ENCODE measurements around the gene LYRM9.

Gene LYRM9

GRCh38 chr17:27906623-27907022 is 13.5 kb upstream of the LYRM9 start:
- Histone ChIP-seq H3K9me3 (ENCODE audit: control insufficient read depth in 2 of 2, low read length in 2 of 2) (no peaks in the 10 kb centered on the region), H3K4me3 (ENCODE audit: low read length in 2 of 2) (no peak overlapping the region), H3K9ac (ENCODE audit: low read length in 2 of 2) (no peak overlapping the region), H3K36me3 (ENCODE audit: control insufficient read depth in 2 of 2, insufficient read depth in 2 of 2, low read length in 2 of 2) (no peaks in the 10 kb centered on the region), H3K27me3 (ENCODE audit: control insufficient read depth in 1 of 2, insufficient read depth in 2 of 2, low read length in 2 of 2) (peaks cover 0 to 5% of the 10 kb centered on the region in 2 donors), H3K27ac (ENCODE audit: low read length) (no peak overlapping the region), H3K4me1 (ENCODE audit: control insufficient read depth, insufficient read depth, low read length) (no peaks in the 10 kb centered on the region)

GRCh38 chr17:27906226-27906580 is 13.0 kb upstream of the LYRM9 start:
- Histone ChIP-seq H3K9ac (ENCODE audit: low read length in 2 of 2) (no peak overlapping the region), H3K36me3 (ENCODE audit: control insufficient read depth in 2 of 2, insufficient read depth in 2 of 2, low read length in 2 of 2) (no peaks in the 10 kb centered on the region), H3K4me3 (ENCODE audit: low read length in 2 of 2) (no peak overlapping the region), H3K4me1 (ENCODE audit: control insufficient read depth, insufficient read depth, low read length) (no peaks in the 10 kb centered on the region), H3K27me3 (ENCODE audit: control insufficient read depth in 1 of 2, insufficient read depth in 2 of 2, low read length in 2 of 2) (peaks cover 0 to 5% of the 10 kb centered on the region in 2 donors), H3K27ac (ENCODE audit: low read length) (no peak overlapping the region), H3K9me3 (ENCODE audit: control insufficient read depth in 2 of 2, low read length in 2 of 2) (no peaks in the 10 kb centered on the region)

GRCh38 chr17:27905447-27906225 is 12.5 kb upstream of the LYRM9 start:
- Histone ChIP-seq H3K27me3 (ENCODE audit: control insufficient read depth in 1 of 2, insufficient read depth in 2 of 2, low read length in 2 of 2) (peaks cover 0 to 5% of the 10 kb centered on the region in 2 donors), H3K27ac (ENCODE audit: low read length) (no peak overlapping the region), H3K36me3 (ENCODE audit: control insufficient read depth in 2 of 2, insufficient read depth in 2 of 2, low read length in 2 of 2) (no peaks in the 10 kb centered on the region)

DNA sequence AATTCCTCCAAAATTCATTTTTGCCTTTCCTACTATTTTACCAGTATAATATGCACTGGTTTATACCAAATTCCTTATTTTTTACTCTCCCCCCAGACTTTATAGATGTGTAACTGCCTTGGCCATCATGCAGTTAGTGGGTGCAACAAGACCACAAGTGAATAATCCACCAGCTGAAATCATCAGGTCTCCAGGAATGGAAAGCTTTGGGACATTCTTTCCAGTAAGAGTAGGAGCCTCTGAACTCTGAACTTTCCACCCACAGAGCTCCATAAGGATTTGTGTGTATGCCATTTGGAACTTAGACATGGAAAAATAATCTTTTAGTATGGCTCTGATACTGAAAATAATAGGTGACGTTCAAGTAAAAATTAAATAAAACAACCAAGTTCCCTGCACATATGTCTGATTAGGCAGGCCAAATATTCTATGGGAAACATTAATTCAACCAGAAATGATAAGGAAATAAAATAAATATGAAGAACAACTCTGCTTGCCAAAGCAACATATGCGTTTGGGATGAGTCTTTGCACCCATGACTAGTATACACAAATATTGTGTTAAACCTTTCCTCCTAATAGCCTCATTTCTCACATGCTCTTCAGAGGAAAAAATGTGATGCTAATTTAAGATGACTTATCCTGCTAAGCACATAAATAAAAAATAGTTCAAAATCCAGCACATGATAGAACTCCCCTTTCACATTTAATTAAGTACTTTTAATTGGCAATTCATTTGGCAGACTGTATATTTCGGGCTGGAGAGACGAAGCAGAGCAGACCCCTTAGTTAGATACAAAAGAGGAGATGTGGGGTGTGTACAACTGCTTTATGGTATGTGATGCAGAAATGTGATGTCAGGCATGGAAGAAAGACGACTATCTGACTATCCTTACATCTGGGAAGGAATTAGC is 11.6 kb upstream of the LYRM9 start:
- Histone ChIP-seq H3K4me1 (ENCODE audit: control insufficient read depth, insufficient read depth, low read length) (no peaks in the 10 kb centered on the region), H3K9ac (ENCODE audit: low read length in 2 of 2) (no peak overlapping the region), H3K27ac (ENCODE audit: low read length) (no peak overlapping the region), H3K36me3 (ENCODE audit: control insufficient read depth in 2 of 2, insufficient read depth in 2 of 2, low read length in 2 of 2) (no peaks in the 10 kb centered on the region), H3K9me3 (ENCODE audit: control insufficient read depth in 2 of 2, low read length in 2 of 2) (no peaks in the 10 kb centered on the region), H3K27me3 (ENCODE audit: control insufficient read depth in 1 of 2, insufficient read depth in 2 of 2, low read length in 2 of 2) (peaks cover 0 to 4% of the 10 kb centered on the region in 2 donors), H3K4me3 (ENCODE audit: low read length in 2 of 2) (no peak overlapping the region)

More at GRCh38 chr17:27905447-27906225, 12.5 kb upstream of the LYRM9 start:
- H3K4me3 ChIP-seq (ENCODE audit: low read length in 2 of 2), result no peak overlapping the region
- H3K9ac ChIP-seq (ENCODE audit: low read length in 2 of 2), result no peak overlapping the region
- H3K4me1 ChIP-seq (ENCODE audit: control insufficient read depth, insufficient read depth, low read length), result no peaks in the 10 kb centered on the region
- no peaks in the 10 kb centered on the region for H3K9me3 ChIP-seq (ENCODE audit: control insufficient read depth in 2 of 2, low read length in 2 of 2)

GRCh38 chr17:27904114-27904513 is 10.9 kb upstream of the LYRM9 start:
- H3K27me3 ChIP-seq (ENCODE audit: control insufficient read depth in 1 of 2, insufficient read depth in 2 of 2, low read length in 2 of 2), result peaks cover 0 to 2% of the 10 kb centered on the region in 2 donors
- no peak overlapping the region for H3K4me3 ChIP-seq (ENCODE audit: low read length in 2 of 2)
- H3K4me1 ChIP-seq (ENCODE audit: control insufficient read depth, insufficient read depth, low read length), result no peaks in the 10 kb centered on the region
- H3K9ac ChIP-seq (ENCODE audit: low read length in 2 of 2), result no peak overlapping the region
- H3K27ac ChIP-seq (ENCODE audit: low read length), result no peak overlapping the region
- no peaks in the 10 kb centered on the region for H3K9me3 ChIP-seq (ENCODE audit: control insufficient read depth in 2 of 2, low read length in 2 of 2)
- H3K36me3 ChIP-seq (ENCODE audit: control insufficient read depth in 2 of 2, insufficient read depth in 2 of 2, low read length in 2 of 2), result no peaks in the 10 kb centered on the region

DNA sequence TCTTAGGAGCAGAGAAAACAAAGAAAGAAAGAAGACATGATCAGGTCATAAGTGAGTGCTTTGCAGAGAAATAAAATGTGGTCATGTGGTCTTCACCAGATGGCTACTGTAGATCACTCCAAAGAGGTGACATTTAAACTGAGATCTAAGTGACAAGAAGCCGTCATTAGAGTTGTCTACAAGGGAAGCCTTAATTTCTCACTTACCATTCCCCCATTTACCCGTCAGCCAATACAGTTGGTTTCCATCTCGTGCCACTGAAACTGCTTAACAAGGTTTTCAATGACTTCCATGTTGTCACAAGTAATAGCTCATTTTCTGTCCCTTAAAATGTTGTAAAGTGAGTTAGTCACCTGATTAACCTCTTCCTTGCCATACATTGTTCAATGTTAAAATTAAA is 6.4 kb upstream of the LYRM9 start:
- Histone ChIP-seq H3K4me1 (ENCODE audit: control insufficient read depth, insufficient read depth, low read length) (no peaks in the 10 kb centered on the region), H3K4me3 (ENCODE audit: low read length in 2 of 2) (no peak overlapping the region), H3K9me3 (ENCODE audit: control insufficient read depth in 2 of 2, low read length in 2 of 2) (no peaks in the 10 kb centered on the region), H3K27ac (ENCODE audit: low read length) (no peak overlapping the region), H3K27me3 (ENCODE audit: control insufficient read depth in 1 of 2, insufficient read depth in 2 of 2, low read length in 2 of 2) (peaks cover 0 to 2% of the 10 kb centered on the region in 2 donors), H3K36me3 (ENCODE audit: control insufficient read depth in 2 of 2, insufficient read depth in 2 of 2, low read length in 2 of 2) (no peaks in the 10 kb centered on the region), H3K9ac (ENCODE audit: low read length in 2 of 2) (no peak overlapping the region)

DNA sequence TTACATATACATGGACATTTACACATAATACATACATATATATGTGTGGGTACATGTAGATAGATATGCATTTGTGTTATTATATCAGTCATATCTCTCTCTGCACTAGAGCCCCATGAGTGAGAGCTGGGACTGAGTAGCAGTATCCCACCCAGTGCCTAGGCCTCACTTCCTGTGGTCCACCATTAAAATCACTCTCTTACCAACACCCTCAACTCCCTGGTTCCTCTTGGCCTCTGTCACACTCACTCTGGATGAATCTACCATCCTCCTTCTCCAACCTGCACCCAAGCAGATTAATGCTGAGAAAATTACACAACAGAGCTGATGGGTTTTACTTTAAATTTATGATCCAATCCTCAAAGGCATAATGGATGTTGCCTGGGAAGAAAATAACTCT is 4.9 kb upstream of the LYRM9 start:
- H3K9ac ChIP-seq (ENCODE audit: low read length in 2 of 2), result no peak overlapping the region
- H3K27ac ChIP-seq (ENCODE audit: low read length), result no peak overlapping the region
- H3K4me3 ChIP-seq (ENCODE audit: low read length in 2 of 2), result no peak overlapping the region
- H3K9me3 ChIP-seq (ENCODE audit: control insufficient read depth in 2 of 2, low read length in 2 of 2), result no peaks in the 10 kb centered on the region
- H3K36me3 ChIP-seq (ENCODE audit: control insufficient read depth in 2 of 2, insufficient read depth in 2 of 2, low read length in 2 of 2), result no peaks in the 10 kb centered on the region
- peaks cover 0 to 2% of the 10 kb centered on the region in 2 donors for H3K27me3 ChIP-seq (ENCODE audit: control insufficient read depth in 1 of 2, insufficient read depth in 2 of 2, low read length in 2 of 2)
- no peaks in the 10 kb centered on the region for H3K4me1 ChIP-seq (ENCODE audit: control insufficient read depth, insufficient read depth, low read length)

GRCh38 chr17:27896701-27897100 is 3.5 kb upstream of the LYRM9 start:
- no peaks in the 10 kb centered on the region for H3K9me3 ChIP-seq (ENCODE audit: control insufficient read depth in 2 of 2, low read length in 2 of 2)
- H3K4me3 ChIP-seq (ENCODE audit: low read length in 2 of 2), result no peak overlapping the region
- H3K27ac ChIP-seq (ENCODE audit: low read length), result no peak overlapping the region
- no peak overlapping the region for H3K9ac ChIP-seq (ENCODE audit: low read length in 2 of 2)
- H3K36me3 ChIP-seq (ENCODE audit: control insufficient read depth in 2 of 2, insufficient read depth in 2 of 2, low read length in 2 of 2), result no peaks in the 10 kb centered on the region
- peaks cover 9% of the 10 kb centered on the region for H3K4me1 ChIP-seq (ENCODE audit: control insufficient read depth, insufficient read depth, low read length)
- H3K27me3 ChIP-seq (ENCODE audit: control insufficient read depth in 1 of 2, insufficient read depth in 2 of 2, low read length in 2 of 2), result no peaks in the 10 kb centered on the region

DNA sequence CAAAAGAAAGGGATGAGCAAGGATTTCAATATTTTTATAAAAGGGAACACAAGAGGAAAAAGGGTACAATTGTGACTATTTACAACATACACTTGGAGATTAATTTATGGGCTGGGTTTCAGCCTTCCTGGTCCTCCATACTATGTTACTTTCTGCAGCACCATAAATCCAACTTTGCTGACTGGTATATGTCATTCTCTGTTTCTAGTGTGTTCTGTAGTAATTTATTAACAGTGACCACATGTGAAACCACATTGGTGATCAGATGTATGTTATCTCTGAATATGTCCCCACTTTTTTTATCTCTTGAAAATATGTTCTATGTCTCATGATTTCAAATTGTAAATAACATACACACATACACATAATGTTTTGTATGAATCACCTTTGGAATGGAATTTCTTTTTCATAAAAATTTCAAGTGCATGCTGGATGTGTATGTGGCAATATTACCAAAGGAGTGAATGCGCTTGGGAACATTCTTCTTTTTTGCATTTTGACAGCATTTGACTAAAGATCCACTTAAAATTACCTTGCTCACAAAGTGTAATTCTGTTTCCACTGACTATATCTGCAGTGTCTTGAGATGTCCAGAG is 2.9 kb upstream of the LYRM9 start:
- Histone ChIP-seq H3K36me3 (ENCODE audit: control insufficient read depth in 2 of 2, insufficient read depth in 2 of 2, low read length in 2 of 2) (peaks cover 0 to 2% of the 10 kb centered on the region in 2 donors), H3K27me3 (ENCODE audit: control insufficient read depth in 1 of 2, insufficient read depth in 2 of 2, low read length in 2 of 2) (no peaks in the 10 kb centered on the region), H3K4me3 (ENCODE audit: low read length in 2 of 2) (no peak overlapping the region), H3K4me1 (ENCODE audit: control insufficient read depth, insufficient read depth, low read length) (peaks cover 10% of the 10 kb centered on the region), H3K9ac (ENCODE audit: low read length in 2 of 2) (no peak overlapping the region), H3K27ac (ENCODE audit: low read length) (no peak overlapping the region), H3K9me3 (ENCODE audit: control insufficient read depth in 2 of 2, low read length in 2 of 2) (no peaks in the 10 kb centered on the region)

GRCh38 chr17:27895123-27895895 is 2.1 kb upstream of the LYRM9 start:
- Histone ChIP-seq H3K9me3 (ENCODE audit: control insufficient read depth in 2 of 2, low read length in 2 of 2) (no peaks in the 10 kb centered on the region), H3K4me1 (ENCODE audit: control insufficient read depth, insufficient read depth, low read length) (peaks cover 10% of the 10 kb centered on the region), H3K4me3 (ENCODE audit: low read length in 2 of 2) (no peak overlapping the region), H3K27ac (ENCODE audit: low read length) (no peak overlapping the region), H3K27me3 (ENCODE audit: control insufficient read depth in 1 of 2, insufficient read depth in 2 of 2, low read length in 2 of 2) (no peaks in the 10 kb centered on the region), H3K9ac (ENCODE audit: low read length in 2 of 2) (no peak overlapping the region), H3K36me3 (ENCODE audit: control insufficient read depth in 2 of 2, insufficient read depth in 2 of 2, low read length in 2 of 2) (peaks cover 0 to 2% of the 10 kb centered on the region in 2 donors)

Measured in stomach smooth muscle (tissue), 2 donors.